Testis (tissue), 3 donors: ENCODE measurements around the gene TCF23. TPM values are rescaled to one million over a fixed set of nuclear protein-coding genes. Genes with fewer than 3 reads are reported as not detected.

Experiments used
- DNase-seq: peaks from one replicate; pipeline ENCODE4 v3.0.0-alpha.2; 2019
- H3K27ac ChIP-seq, 2 donors: fragments of 200-600 bp; sonication (generic); one replicate each; pipeline ENCODE4 v1.5.1; 2019
- H3K27me3 ChIP-seq: fragments of 200-600 bp; sonication (generic); one replicate; pipeline ENCODE4 v1.5.1; 2019
- H3K36me3 ChIP-seq: fragments of 200-600 bp; sonication (generic); one replicate; pipeline ENCODE4 v1.5.1; 2017; ENCODE audit warnings: low read depth; ENCODE audit errors: missing control alignments
- H3K4me1 ChIP-seq: fragments of 200-600 bp; sonication (generic); one replicate; pipeline ENCODE4 v1.5.1; 2019
- H3K4me3 ChIP-seq, 2 donors: fragments of 200-600 bp; sonication (generic); one replicate each; pipeline ENCODE4 v1.5.1; 2017 to 2019
- H3K9me3 ChIP-seq: fragments of 200-600 bp; sonication (generic); one replicate; pipeline ENCODE4 v1.5.1; 2017
- POLR2A ChIP-seq: fragments of 450-650 bp; IDR thresholded peaks from one replicate; pipeline ENCODE4 v1.6.1; 2017; ENCODE audit warnings: antibody characterized with exemption, mild to moderate bottlenecking, moderate library complexity
- WGBS, 2 donors: methylation state at CpG; one replicate each; pipeline ENCODE4 v1.1.5; 2018; 5-methylcytosine and 5-hydroxymethylcytosine counted together
- intact Hi-C: fragments of 100-400 bp; cut with DNase I; formaldehyde crosslinking; loops from one replicate; pipeline ENCODE4 v1.15.1; 2023; ENCODE audit warnings: low total_unique reads
- polyA plus RNA-seq: library from polyadenylated mRNA; stranded (reverse); fragments of 350-450 nt; fragmentation: Illumina TruSeq; extraction: RNeasy Lipid Tissue Mini Kit (QIAGEN cat#74804); gene quantifications from one replicate; pipeline ENCODE4 v1.2.3, GENCODE V29; 2014; ENCODE audit warnings: low read depth, low replicate concordance; ENCODE audit not compliant: insufficient read depth
- total RNA-seq, 2 donors: library from RNA; depleted of rRNA; stranded (reverse); fragments of >200 nt; gene quantifications; one replicate each; pipeline ENCODE4 v1.2.3, GENCODE V29; 2016
- TF ChIP-seq, protein P1 (sequence below), 3 experiments: fragments of 450-650 bp in 2 of 3; fragments of 200-600 bp in 1 of 3; sonication (generic) in 1 of 3; IDR thresholded peaks; one replicate each; pipeline ENCODE4 v1.5.1; 2016 to 2019; ENCODE audit warnings: antibody characterized with exemption in 3 of 3, mild to moderate bottlenecking in 2 of 3, moderate library complexity in 1 of 3

Gene TCF23
- total and polyA plus RNA-seq, 3 donors from 2014 or later = 5.5 to 6.7 (median 6.6) TPM

DNA sequence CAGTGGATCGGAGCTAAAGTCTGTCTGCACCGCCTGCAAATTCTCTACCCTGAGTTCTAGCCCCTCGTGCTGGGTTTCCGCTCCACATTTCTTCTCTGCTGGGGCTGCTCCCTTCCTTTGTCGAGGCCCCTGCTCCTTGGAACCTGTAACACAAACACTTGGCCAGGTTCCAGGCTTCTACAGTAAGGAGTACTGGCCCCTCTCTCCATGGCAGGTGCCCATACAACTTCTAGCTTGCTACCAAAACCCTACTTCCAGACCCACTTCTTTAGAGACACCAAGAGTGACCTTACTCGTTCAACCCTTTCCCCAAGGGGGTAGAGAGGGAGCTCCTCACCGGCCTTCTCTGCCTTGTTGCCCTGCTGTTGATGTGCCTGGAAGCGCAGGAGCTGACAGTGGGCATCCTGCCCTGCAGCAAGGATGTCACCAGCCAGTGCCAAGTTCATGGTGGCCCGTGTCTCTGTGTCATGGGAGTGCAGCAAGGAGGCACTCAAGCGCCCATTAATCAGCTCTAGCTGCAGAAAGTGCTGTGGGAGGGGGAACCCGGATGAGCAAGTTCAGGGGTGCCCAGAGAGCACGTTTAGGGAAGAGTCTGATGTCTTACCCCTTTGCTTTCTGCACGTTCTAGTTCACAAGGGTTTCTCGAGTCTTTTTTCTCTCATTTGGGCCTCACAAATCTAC lies 15.5 kb upstream of the TCF23 start:
- Histone ChIP-seq H3K36me3 (no peaks in the 10 kb centered on the region), H3K4me1 (peaks cover 11% of the 10 kb centered on the region), H3K27ac (peak overlapping the region; percentile 85 to 94), H3K9me3 (no peaks in the 10 kb centered on the region), H3K4me3 (peak overlapping the region; percentile 95 to 100), H3K27me3 (no peaks in the 10 kb centered on the region)
- TF ChIP-seq, protein P1, sequence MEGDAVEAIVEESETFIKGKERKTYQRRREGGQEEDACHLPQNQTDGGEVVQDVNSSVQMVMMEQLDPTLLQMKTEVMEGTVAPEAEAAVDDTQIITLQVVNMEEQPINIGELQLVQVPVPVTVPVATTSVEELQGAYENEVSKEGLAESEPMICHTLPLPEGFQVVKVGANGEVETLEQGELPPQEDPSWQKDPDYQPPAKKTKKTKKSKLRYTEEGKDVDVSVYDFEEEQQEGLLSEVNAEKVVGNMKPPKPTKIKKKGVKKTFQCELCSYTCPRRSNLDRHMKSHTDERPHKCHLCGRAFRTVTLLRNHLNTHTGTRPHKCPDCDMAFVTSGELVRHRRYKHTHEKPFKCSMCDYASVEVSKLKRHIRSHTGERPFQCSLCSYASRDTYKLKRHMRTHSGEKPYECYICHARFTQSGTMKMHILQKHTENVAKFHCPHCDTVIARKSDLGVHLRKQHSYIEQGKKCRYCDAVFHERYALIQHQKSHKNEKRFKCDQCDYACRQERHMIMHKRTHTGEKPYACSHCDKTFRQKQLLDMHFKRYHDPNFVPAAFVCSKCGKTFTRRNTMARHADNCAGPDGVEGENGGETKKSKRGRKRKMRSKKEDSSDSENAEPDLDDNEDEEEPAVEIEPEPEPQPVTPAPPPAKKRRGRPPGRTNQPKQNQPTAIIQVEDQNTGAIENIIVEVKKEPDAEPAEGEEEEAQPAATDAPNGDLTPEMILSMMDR (IDR thresholded peaks at IDR 0.05) = no peak
- TF ChIP-seq POLR2A = no peak
- DNase-seq = no peak
- 12 to 26% methylated on average over 12 to 14 of the region's 14 CpGs for WGBS, 2 donors
- intact Hi-C loops = no loop called here

DNA sequence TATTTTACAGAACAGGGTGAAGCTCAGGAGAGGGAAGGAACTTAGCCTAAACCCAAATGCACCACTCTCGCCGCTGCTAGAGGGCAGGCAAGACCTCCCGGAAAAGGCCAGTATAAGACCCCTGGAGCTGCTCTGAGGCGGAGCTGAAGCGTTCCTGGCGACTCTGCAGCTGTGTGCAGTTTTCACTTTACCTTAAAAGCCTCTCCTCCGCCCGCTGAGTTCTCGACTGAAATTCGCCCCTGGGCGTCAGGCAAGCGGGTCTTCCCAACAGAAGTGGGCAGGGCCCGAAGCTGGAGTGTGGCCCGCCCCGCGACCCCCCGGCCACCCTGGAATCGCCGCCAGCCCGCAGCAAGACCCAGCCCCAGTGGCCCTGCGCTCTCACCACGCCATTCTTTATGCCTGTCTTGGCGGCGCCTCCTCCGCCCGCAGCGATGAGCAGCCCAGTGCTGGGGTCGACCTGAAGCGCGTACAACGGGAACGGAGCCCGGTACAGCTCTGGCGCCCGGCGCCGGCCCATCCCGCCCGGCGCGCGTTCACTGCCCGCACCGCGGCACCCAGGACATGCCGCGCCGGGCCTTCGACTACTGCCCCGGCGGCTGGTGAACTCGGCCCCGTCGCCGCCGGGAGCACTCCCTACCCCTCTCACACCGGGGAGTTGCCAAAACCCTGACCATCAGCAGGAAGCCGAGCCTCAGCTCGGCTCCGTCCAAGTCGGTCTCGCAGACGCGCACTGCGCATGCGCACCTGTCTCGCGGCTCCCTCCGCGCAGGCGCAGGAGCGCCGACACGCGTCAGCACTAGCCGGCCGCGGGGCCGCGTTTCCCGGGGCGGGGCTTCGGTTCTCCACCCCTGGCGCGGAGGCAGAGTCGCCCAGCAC lies 14.7 kb upstream of the TCF23 start, which contains the start of gene PREB:
Gene PREB (minus strand): TSS at position 732 of the 876 bp plus-strand sequence. CDS start 215 bp downstream, at position 517.
- peak; percentile 95 for DNase-seq
- Histone ChIP-seq H3K36me3 (no peaks in the 10 kb centered on the region), H3K9me3 (no peaks in the 10 kb centered on the region), H3K4me1 (peaks cover 11% of the 10 kb centered on the region), H3K4me3 (peak within 1 kb of the TSS; percentile 95 to 100), H3K27ac (peak within 1 kb of the TSS; percentile 85 to 94), H3K27me3 (no peaks in the 10 kb centered on the region)
- TF ChIP-seq POLR2A = peak; percentile 74
- TF ChIP-seq, protein P1 (IDR thresholded peaks at IDR 0.05) = peak in 1 of 3 experiments; percentile 7
- intact Hi-C loops = no loop called here
- 0 to 2% methylated on average over 9 to 68 of the region's 86 CpGs for WGBS, 2 donors

DNA sequence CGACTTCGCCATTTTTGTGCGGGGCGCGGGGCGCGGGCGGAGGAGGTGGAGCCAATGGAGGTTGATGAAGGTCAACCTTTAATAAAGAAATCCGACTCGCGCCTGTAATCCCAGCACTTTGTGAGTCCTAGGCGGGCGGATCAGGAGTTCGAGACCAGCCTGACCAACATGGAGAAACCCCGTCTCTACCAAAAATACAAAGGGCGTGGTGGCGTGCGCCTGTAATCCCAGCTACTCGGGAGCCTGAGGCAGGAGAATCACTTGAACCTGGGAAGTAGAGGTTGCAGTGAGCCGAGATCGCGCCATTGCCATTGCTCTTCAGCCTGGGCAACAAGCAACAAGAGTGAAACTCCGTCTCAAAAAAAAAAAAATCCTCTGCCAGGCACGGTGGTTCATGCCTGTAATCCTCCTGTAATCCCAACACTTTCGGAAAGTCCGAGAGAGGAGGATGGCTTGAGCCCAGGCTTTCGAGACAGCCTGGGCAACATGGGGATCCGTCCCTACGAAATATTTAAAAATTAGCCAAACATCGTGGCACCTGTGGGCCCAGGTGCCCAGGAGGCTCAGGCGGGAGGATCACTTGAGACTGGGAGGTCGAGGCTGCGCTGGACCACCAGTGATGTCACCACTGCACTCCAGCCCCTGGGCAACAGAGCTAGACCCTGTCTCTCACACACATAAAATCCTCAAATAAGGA lies 13.9 kb upstream of the TCF23 start:
- no peak for TF ChIP-seq POLR2A
- TF ChIP-seq, protein P1 (IDR thresholded peaks at IDR 0.05) = no peak
- DNase-seq = no peak
- Histone ChIP-seq H3K4me3 (peak overlapping the region; percentile 95 to 100), H3K27me3 (no peaks in the 10 kb centered on the region), H3K36me3 (no peaks in the 10 kb centered on the region), H3K9me3 (no peaks in the 10 kb centered on the region), H3K27ac (peak overlapping the region in 1 of 2 donors; percentile 22), H3K4me1 (peaks cover 11% of the 10 kb centered on the region)
- intact Hi-C loops = no loop called here
- 45 to 53% methylated on average over 23 to 33 of the region's 33 CpGs for WGBS, 2 donors

DNA sequence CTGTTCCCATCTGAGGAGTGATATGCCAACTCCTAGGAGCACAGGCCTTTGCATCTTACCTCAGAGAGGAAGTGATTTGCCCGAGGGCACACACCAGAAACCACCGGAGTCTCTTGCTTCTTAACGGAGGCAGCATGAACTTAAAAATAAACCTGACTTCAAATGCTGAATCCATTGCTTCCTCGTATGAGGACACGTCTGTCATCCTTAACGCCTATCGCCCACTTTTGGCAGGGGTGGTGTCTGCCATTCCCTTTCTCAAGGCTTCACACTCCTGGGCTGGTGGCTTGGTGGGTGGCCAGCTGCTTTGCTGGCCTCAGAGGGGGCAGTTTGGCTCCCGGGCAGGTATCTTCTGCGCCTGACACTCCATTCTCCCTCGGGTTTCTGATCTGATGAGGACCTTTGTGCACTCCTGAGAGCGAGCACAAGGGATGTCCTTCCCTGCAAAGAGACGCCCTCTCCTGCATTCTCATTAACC lies 13.3 kb upstream of the TCF23 start:
- Histone ChIP-seq H3K27ac (peak overlapping the region in 1 of 2 donors; percentile 22), H3K4me1 (peaks cover 11% of the 10 kb centered on the region), H3K36me3 (no peaks in the 10 kb centered on the region), H3K9me3 (no peaks in the 10 kb centered on the region), H3K27me3 (no peaks in the 10 kb centered on the region), H3K4me3 (no peak overlapping the region)
- WGBS, 2 donors = 83 to 84% methylated on average over 7 to 12 of the region's 12 CpGs
- no peak for DNase-seq
- TF ChIP-seq, protein P1 (IDR thresholded peaks at IDR 0.05) = no peak
- no peak for TF ChIP-seq POLR2A
- intact Hi-C loops = no loop called here
